PC-3 (cell line): ENCODE data around the gene DNAJB5. TPM values are rescaled to one million over a fixed set of nuclear protein-coding genes. Genes with fewer than 3 reads are reported as not detected.

Source experiments
- ATAC-seq: fragments of 200-7000 bp; cut with Tn5 transposase; 2 replicates; pipeline ENCODE4 v1.9.1; 2020; ENCODE audit warnings: mild to moderate bottlenecking, moderate library complexity
- BruUV-seq: library from RNA; stranded (reverse); fragments of 400-500 nt; replicated peaks from 2 replicates; lab custom pipeline; 2021; lab: Mats Ljungman, UMichigan
- CTCF ChIA-PET: fragments of 300-600 bp; sonication (Branson Sonifier 250); formaldehyde crosslinking; loops from one replicate; lab custom pipeline; 2022; ENCODE audit warnings: antibody characterized with exemption; lab: Charles Lee
- POLR2A ChIA-PET: fragments of 300-600 bp; sonication (Branson Sonifier 250); formaldehyde crosslinking; loops from one replicate; lab custom pipeline; 2022; ENCODE audit warnings: antibody characterized with exemption; ENCODE audit not compliant: unreplicated experiment; lab: Charles Lee
- DNase-seq: peaks from one replicate; pipeline ENCODE4 v3.0.0-alpha.2; 2015
- H2AFZ ChIP-seq: fragments of 300-600 bp; sonication (generic); 2 replicates; pipeline ENCODE4 v1.6.0; 2016; ENCODE audit warnings: antibody characterized with exemption, low read length
- H3F3A ChIP-seq: fragments of 300-600 bp; sonication (generic); one replicate; pipeline ENCODE4 v1.6.0; 2017; ENCODE audit warnings: antibody characterized with exemption, low read length, control low read depth, mild to moderate bottlenecking; ENCODE audit not compliant: unreplicated experiment
- H3K27ac ChIP-seq: fragments of 300-600 bp; sonication (generic); 2 replicates; pipeline ENCODE4 v1.5.1; 2016; ENCODE audit warnings: mild to moderate bottlenecking, low read length
- H3K27me3 ChIP-seq: fragments of 300-600 bp; sonication (generic); 2 replicates; pipeline ENCODE4 v1.6.1; 2016; ENCODE audit warnings: low read length, mixed read lengths
- H3K36me3 ChIP-seq: fragments of 300-600 bp; sonication (generic); 2 replicates; pipeline ENCODE4 v1.6.1; 2016; ENCODE audit warnings: low read depth, mixed run types, low read length, mixed read lengths
- H3K4me1 ChIP-seq: fragments of 300-600 bp; sonication (generic); 2 replicates; pipeline ENCODE4 v1.5.1; 2016; ENCODE audit warnings: low read length; ENCODE audit not compliant: insufficient read depth
- H3K4me2 ChIP-seq: fragments of 300-600 bp; sonication (generic); 2 replicates; pipeline ENCODE4 v1.6.0; 2016; ENCODE audit warnings: low read length
- H3K4me3 ChIP-seq: fragments of 300-600 bp; sonication (generic); 2 replicates; pipeline ENCODE4 v1.5.1; 2016; ENCODE audit warnings: mild to moderate bottlenecking, low read length, mixed read lengths
- H3K79me2 ChIP-seq: fragments of 300-600 bp; sonication (generic); 2 replicates; pipeline ENCODE4 v1.6.1; 2017; ENCODE audit warnings: low read length, mixed read lengths
- H3K9ac ChIP-seq: fragments of 300-600 bp; sonication (generic); 2 replicates; pipeline ENCODE4 v1.6.0; 2016; ENCODE audit warnings: mild to moderate bottlenecking, low read length
- H3K9me2 ChIP-seq: fragments of 300-600 bp; sonication (generic); replicated peaks from 2 replicates; pipeline ENCODE4 v1.6.1; 2016; ENCODE audit warnings: mixed run types, low read length, mixed read lengths
- H3K9me3 ChIP-seq: fragments of 300-600 bp; sonication (generic); 2 replicates; pipeline ENCODE4 v1.6.1; 2016; ENCODE audit warnings: low read length, mixed read lengths
- H4K20me1 ChIP-seq: fragments of 300-600 bp; sonication (generic); 2 replicates; pipeline ENCODE4 v1.6.1; 2016; ENCODE audit warnings: low read length, mixed read lengths
- EZH2 ChIP-seq: fragments of 300-600 bp; sonication (generic); IDR thresholded peaks from one replicate; pipeline ENCODE4 v1.6.1; 2017; ENCODE audit warnings: antibody characterized with exemption, mild to moderate bottlenecking, low read length; ENCODE audit not compliant: unreplicated experiment
- EZH2phosphoT487 ChIP-seq: fragments of 300-600 bp; sonication (generic); IDR thresholded peaks from 2 replicates; pipeline ENCODE4 v1.6.1; 2018; ENCODE audit warnings: mild to moderate bottlenecking, antibody characterized with exemption, low read length, borderline replicate concordance
- intact Hi-C: fragments of 100-400 bp; cut with micrococcal nuclease; formaldehyde crosslinking; loops from 2 replicates; pipeline ENCODE4 v1.9.0; 2023
- total RNA-seq: library from RNA; depleted of rRNA; stranded (reverse); fragments of >200 nt; gene quantifications from 2 replicates; pipeline ENCODE4 v1.2.3, GENCODE V29; 2014
- TF ChIP-seq, protein P1 (sequence below): fragments of 300-600 bp; sonication (generic); conservative IDR thresholded peaks from 2 replicates; pipeline ENCODE4 v1.5.1; 2017; ENCODE audit warnings: antibody characterized with exemption, low read depth, mild to moderate bottlenecking, low read length

Gene DNAJB5
- total RNA-seq, 1 experiment from 2014 or later: 9.3 TPM

DNA sequence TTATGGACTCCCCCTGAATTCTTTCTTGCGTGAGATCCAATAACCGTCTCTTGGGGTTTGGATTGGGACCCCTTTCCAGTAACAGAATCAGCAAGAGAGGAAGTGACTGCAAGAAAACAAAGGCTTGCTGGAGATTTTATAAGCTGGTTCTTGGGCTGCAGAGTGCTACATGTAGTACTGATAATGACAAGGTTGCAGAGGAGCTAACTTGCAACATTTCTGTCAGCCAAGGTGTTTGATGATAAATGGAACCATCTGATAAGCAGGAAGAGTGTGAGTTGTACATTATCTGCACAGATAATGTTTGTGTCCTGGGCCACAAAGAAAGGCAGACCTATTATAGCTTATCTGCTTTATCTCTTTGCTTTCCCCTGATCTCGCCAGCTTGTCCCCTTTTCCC lies 37.1 kb downstream of the DNAJB5 start:
- CTCF ChIA-PET: no interaction called here
- no peak for DNase-seq

DNA sequence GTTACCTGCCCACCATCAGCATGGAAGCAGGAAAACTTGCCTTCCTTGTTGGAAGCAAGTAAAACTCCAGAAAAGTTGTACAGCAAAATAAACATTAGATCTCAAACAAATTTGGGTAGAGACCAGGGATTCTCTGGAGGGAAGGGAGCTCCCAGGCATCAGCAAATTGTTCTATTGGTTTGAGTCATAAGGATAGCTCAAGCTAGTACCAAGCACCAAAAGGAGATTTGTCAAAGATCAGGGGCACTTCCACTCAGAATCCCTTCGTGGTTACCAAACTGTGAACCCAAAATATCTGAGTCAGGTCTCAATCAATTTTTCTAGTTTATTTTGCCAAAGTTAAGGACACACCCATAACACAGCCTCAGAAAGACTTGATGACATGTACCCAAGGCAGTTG lies 37.8 kb downstream of the DNAJB5 start:
- no peak for TF ChIP-seq EZH2
- no peak for TF ChIP-seq EZH2phosphoT487
- TF ChIP-seq, protein P1, sequence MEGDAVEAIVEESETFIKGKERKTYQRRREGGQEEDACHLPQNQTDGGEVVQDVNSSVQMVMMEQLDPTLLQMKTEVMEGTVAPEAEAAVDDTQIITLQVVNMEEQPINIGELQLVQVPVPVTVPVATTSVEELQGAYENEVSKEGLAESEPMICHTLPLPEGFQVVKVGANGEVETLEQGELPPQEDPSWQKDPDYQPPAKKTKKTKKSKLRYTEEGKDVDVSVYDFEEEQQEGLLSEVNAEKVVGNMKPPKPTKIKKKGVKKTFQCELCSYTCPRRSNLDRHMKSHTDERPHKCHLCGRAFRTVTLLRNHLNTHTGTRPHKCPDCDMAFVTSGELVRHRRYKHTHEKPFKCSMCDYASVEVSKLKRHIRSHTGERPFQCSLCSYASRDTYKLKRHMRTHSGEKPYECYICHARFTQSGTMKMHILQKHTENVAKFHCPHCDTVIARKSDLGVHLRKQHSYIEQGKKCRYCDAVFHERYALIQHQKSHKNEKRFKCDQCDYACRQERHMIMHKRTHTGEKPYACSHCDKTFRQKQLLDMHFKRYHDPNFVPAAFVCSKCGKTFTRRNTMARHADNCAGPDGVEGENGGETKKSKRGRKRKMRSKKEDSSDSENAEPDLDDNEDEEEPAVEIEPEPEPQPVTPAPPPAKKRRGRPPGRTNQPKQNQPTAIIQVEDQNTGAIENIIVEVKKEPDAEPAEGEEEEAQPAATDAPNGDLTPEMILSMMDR: no peak
- POLR2A ChIA-PET: no interaction called here
- Histone ChIP-seq H3K27me3 (no peaks in the 10 kb centered on the region), H3F3A (no peaks in the 10 kb centered on the region), H3K4me1 (peaks cover 9% of the 10 kb centered on the region), H3K36me3 (no peaks in the 10 kb centered on the region; the same call in 1 of the 2 replicates), H3K9me2 (no peaks in the 10 kb centered on the region), H2AFZ (no peak overlapping the region), H3K27ac (no peak overlapping the region), H3K79me2 (no peaks in the 10 kb centered on the region), H3K4me3 (no peak overlapping the region), H4K20me1 (no peaks in the 10 kb centered on the region), H3K9ac (no peak overlapping the region), H3K9me3 (no peaks in the 10 kb centered on the region), H3K4me2 (no peak overlapping the region)
- peak; percentile 13; the same call in 1 of the 2 replicates for ATAC-seq
- CTCF ChIA-PET: no interaction called here
- BruUV-seq: no TSS peak
- no peak for DNase-seq
- intact Hi-C loops: no loop called here

More for the DNA sequence above, 37.1 kb downstream of the DNAJB5 start:
- no peak overlapping the region for H2AFZ ChIP-seq
- intact Hi-C loops: no loop called here
- H3F3A ChIP-seq: no peaks in the 10 kb centered on the region
- H3K9ac ChIP-seq: no peak overlapping the region
- H3K79me2 ChIP-seq: no peaks in the 10 kb centered on the region
- no peaks in the 10 kb centered on the region for H3K27me3 ChIP-seq
- H3K4me2 ChIP-seq: no peak overlapping the region
- POLR2A ChIA-PET: no interaction called here
- peak; percentile 18; the same call in 1 of the 2 replicates for ATAC-seq
- no peak overlapping the region for H3K27ac ChIP-seq
- H3K9me3 ChIP-seq: no peaks in the 10 kb centered on the region
- H3K4me1 ChIP-seq: peaks cover 9% of the 10 kb centered on the region
- H3K36me3 ChIP-seq: no peaks in the 10 kb centered on the region; the same call in 1 of the 2 replicates
- TF ChIP-seq EZH2 (no peak), EZH2phosphoT487 (no peak)
- TF ChIP-seq, protein P1: no peak
- BruUV-seq: no TSS peak
- no peaks in the 10 kb centered on the region for H3K9me2 ChIP-seq
- H4K20me1 ChIP-seq: no peaks in the 10 kb centered on the region
- H3K4me3 ChIP-seq: no peak overlapping the region

- intact Hi-C loops: no loop called here
- Histone ChIP-seq H3K9me3 (no peaks in the 10 kb centered on the region), H3K4me1 (peaks cover 9% of the 10 kb centered on the region), H3K9ac (no peak overlapping the region), H3K9me2 (no peaks in the 10 kb centered on the region), H3K36me3 (no peaks in the 10 kb centered on the region; the same call in 1 of the 2 replicates), H3K4me3 (no peak overlapping the region), H3K27ac (no peak overlapping the region), H3K4me2 (no peak overlapping the region), H2AFZ (no peak overlapping the region), H4K20me1 (no peaks in the 10 kb centered on the region), H3K27me3 (no peaks in the 10 kb centered on the region), H3K79me2 (no peaks in the 10 kb centered on the region), H3F3A (no peaks in the 10 kb centered on the region)
- ATAC-seq: no peak
- CTCF ChIA-PET: no interaction called here
- no TSS peak for BruUV-seq
- POLR2A ChIA-PET: no interaction called here
- no peak for TF ChIP-seq EZH2phosphoT487
- TF ChIP-seq, protein P1: no peak
- no peak for TF ChIP-seq EZH2
- DNase-seq: no peak
Observed at GRCh38 chr9:35027860-35028259, 38.3 kb downstream of the DNAJB5 start.
